AG04450 (cell line): ENCODE data around the gene NRL. TPM values are rescaled to one million over a fixed set of nuclear protein-coding genes. Genes with fewer than 3 reads are reported as not detected.

Source experiments
- CTCF ChIA-PET: fragments of 300-600, 350-600 bp; formaldehyde crosslinking; extraction: SDS; loops from one replicate; lab custom pipeline; 2022; ENCODE audit warnings: antibody characterized with exemption, inconsistent platforms; lab: Charles Lee
- POLR2A ChIA-PET: fragments of 350-600 bp; formaldehyde crosslinking; extraction: SDS; loops from one replicate; lab custom pipeline; 2021; ENCODE audit warnings: antibody characterized with exemption, inconsistent platforms; lab: Yijun Ruan, JAX
- DNase-seq: peaks from one replicate; pipeline ENCODE4 v3.0.0-alpha.2; 2011; ENCODE audit warnings: low read depth, low spot score
- H3K27ac ChIP-seq: one replicate; pipeline ENCODE4 v1.5.1; 2012; ENCODE audit warnings: low read depth, low read length, control low read depth
- H3K27me3 ChIP-seq: one replicate; pipeline ENCODE4 v1.6.0; 2012; ENCODE audit warnings: low read length; ENCODE audit not compliant: control insufficient read depth, insufficient read depth
- H3K4me3 ChIP-seq: 2 replicates; pipeline ENCODE4 v1.5.1; 2011; ENCODE audit warnings: mild to moderate bottlenecking, low read depth, low read length, control low read depth
- H3K9me3 ChIP-seq: 2 replicates; pipeline ENCODE4 v1.5.1; 2012; ENCODE audit warnings: low read length; ENCODE audit not compliant: control insufficient read depth, insufficient read depth
- polyA plus RNA-seq: library from polyadenylated mRNA; depleted of rRNA; stranded (reverse); fragments of >200 nt; gene quantifications from 2 replicates; pipeline ENCODE4 v1.2.3, GENCODE V29; 2011
- TF ChIP-seq, protein P1 (sequence below): IDR thresholded peaks from 2 replicates; pipeline ENCODE4 v1.5.1; 2011; ENCODE audit warnings: low read depth, low read length, control low read depth, inconsistent platforms

NRL gene
- polyA plus RNA-seq, 1 experiment, result 0.41 TPM

DNA sequence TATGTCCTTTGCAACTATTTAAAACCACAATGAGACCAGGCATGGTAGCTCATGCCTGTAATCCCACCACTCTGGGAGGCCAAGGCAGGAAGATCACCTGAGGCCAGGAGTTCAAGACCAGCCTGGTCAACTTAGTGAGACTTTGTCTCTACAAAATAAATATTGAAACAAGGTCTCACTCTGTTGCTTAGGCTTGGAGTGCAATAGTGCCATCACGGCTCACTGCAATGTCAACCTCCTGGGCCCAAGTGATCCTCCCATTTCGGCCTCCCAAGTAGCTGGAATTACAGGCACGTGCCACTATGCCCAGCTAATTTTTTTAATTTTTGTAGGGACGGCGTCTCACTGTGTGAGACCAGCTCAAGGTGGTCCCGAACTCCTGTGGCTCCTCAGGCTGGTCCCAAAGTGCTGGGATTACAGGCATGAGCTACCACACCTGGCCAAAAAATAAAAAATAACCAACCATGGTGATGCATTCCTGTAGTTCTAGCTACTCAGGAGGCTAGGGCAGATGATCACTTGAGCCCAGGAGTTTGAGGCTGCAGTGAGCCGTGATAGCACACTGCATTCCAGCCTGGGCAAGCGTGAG, 14.8 kb upstream of the NRL start:
- Histone ChIP-seq H3K9me3 (no peaks in the 10 kb centered on the region), H3K4me3 (no peak overlapping the region), H3K27ac (no peak overlapping the region), H3K27me3 (no peaks in the 10 kb centered on the region)
- no peak for DNase-seq
- TF ChIP-seq, protein P1, sequence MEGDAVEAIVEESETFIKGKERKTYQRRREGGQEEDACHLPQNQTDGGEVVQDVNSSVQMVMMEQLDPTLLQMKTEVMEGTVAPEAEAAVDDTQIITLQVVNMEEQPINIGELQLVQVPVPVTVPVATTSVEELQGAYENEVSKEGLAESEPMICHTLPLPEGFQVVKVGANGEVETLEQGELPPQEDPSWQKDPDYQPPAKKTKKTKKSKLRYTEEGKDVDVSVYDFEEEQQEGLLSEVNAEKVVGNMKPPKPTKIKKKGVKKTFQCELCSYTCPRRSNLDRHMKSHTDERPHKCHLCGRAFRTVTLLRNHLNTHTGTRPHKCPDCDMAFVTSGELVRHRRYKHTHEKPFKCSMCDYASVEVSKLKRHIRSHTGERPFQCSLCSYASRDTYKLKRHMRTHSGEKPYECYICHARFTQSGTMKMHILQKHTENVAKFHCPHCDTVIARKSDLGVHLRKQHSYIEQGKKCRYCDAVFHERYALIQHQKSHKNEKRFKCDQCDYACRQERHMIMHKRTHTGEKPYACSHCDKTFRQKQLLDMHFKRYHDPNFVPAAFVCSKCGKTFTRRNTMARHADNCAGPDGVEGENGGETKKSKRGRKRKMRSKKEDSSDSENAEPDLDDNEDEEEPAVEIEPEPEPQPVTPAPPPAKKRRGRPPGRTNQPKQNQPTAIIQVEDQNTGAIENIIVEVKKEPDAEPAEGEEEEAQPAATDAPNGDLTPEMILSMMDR, result no peak
- POLR2A ChIA-PET, result no interaction called here
- CTCF ChIA-PET, result interaction anchor here (1.7 kb wide), 1 partner anchor 167 kb away, joined by 5 read pairs; no protein-coding TSS in a partner anchor

DNA sequence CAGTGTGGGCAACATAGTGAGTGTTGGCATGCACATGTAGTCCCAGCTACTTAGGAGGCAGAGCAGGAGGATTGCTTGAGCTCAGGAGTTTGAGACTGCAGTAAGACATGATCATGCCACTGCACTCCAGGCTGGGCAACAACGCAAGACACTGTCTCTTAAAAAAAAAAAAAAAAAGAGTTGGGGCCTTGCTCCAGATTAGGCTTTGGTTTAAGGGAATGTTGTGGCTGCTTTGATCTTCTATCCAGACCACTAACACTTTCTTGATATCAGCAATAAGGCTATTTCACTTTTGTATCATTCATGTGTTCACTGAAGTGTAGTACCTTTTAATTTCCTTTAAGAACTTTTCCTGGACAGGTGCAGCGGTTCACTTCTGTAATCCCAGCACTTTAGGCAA, 12.9 kb upstream of the NRL start:
- ChIA-PET CTCF (interaction anchor here (1.2 kb wide), 1 partner anchor 19 kb away, joined by 5 read pairs; no protein-coding TSS in a partner anchor), POLR2A (no interaction called here)
- TF ChIP-seq, protein P1, result no peak
- Histone ChIP-seq H3K4me3 (no peak overlapping the region), H3K27me3 (no peaks in the 10 kb centered on the region), H3K27ac (no peak overlapping the region), H3K9me3 (no peaks in the 10 kb centered on the region)
- no peak for DNase-seq

DNA sequence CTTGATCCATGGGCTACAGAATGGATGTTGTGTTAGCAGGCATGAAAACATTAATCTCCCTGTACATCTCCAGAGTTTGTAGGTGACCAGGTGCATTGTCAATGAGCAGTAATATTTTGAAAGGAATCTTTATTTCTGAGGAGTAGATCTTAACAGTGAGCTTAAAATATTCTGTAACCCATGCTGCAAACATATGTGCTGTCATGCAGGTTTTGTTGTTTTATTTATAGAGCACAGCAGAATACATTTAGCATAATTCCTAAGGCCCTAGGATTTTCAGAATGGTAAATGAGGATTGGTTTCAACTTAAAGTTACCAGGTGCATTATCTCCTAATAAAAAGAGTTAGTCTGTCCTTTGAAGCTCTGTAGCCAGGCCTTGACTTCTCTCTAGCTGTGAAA, 12.2 kb upstream of the NRL start:
- Histone ChIP-seq H3K27ac (no peak overlapping the region), H3K27me3 (no peaks in the 10 kb centered on the region), H3K4me3 (no peak overlapping the region), H3K9me3 (no peaks in the 10 kb centered on the region)
- POLR2A ChIA-PET, result interaction anchor here (0.9 kb wide), 1 partner anchor 34 kb away, joined by 4 read pairs; the partner anchor contains the start of gene IRF9
- TF ChIP-seq, protein P1, result no peak
- DNase-seq, result no peak
- CTCF ChIA-PET, result interaction anchor here (1.2 kb wide), 1 partner anchor 18 kb away, joined by 5 read pairs; no protein-coding TSS in a partner anchor

DNA sequence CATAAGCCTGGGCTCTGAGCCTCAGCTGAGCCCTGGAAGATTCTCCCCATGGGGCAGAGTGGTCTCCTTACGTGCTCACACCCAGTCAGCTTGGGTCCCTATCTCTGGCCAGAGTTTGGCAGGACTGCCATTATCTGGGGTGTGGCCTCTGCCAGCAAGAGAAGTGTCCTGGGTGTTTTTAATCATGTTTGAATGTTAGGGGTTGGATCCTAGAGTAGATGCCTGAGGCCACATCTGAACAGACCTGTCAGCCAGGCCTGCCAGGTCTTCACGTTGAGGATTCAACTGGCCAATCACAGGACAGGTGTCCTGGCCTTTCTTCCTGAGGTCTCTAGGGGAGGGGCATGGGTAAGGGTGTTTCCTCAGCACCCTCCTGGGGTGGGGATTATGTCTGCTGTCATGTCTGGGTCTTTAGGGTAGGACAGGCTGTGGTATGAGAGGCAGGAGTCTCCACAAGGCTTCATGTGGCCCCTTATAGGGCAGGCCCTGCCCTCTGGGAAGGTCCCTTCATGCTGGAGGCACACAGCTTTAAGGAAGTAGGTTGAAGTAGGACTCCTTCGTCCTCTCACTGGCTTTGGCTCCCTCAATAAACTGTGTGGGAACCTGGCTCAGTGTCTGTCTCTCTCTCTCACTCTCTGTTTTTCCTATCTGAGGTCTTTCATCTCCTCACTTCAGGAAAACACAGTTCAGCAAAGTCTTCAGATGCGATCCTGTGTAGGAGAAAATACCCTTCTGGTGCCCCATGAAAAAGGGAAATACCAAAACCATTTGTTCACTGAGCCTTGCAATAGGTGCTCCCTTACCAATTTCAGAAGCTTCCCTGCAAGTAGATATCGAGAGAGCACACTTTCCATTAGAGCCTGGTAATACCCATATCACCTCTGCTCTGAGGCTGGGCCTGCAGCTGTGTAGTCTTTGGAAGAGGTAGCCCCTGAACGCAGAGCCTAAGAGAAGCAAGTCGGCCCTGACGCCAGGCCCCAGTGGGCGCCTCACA, 9.0 kb upstream of the NRL start:
- TF ChIP-seq, protein P1, result no peak
- H3K27me3 ChIP-seq, result no peaks in the 10 kb centered on the region
- ChIA-PET POLR2A (no interaction called here), CTCF (no interaction called here)
- H3K4me3 ChIP-seq, result no peak overlapping the region
- no peak for DNase-seq
- H3K27ac ChIP-seq, result no peak overlapping the region
- H3K9me3 ChIP-seq, result no peaks in the 10 kb centered on the region
